ENCODE results near the gene PKP3.
"Not testable (repeated sequence)": the region's sequence is repeated elsewhere in the genome, so short reads cannot be mapped to it uniquely, and the experiment has no call there.

The PKP3 gene

GRCh38 chr11:387193-387793 lies 6.7 kb upstream of the PKP3 start:
- DNase-seq (ENCODE audit: low spot score), result no peak
- H3K27ac ChIP-seq, result no peak overlapping the region
- TF ChIP-seq CTCF (IDR thresholded peaks at IDR 0.05), result no peak
- H3K4me3 ChIP-seq, result no peak overlapping the region

- H3K4me3 ChIP-seq; DNase-seq (ENCODE audit: low spot score); H3K27ac ChIP-seq: not testable (repeated sequence)
Measured at GRCh38 chr11:389369-389768, 4.6 kb upstream of the PKP3 start.

GRCh38 chr11:390175-390574 lies 3.8 kb upstream of the PKP3 start:
- no peak for DNase-seq (ENCODE audit: low spot score)
- no peak for TF ChIP-seq CTCF (IDR thresholded peaks at IDR 0.05)
- Histone ChIP-seq H3K4me3 (no peak overlapping the region), H3K27ac (no peak overlapping the region)

- Histone ChIP-seq H3K4me3 (no peak overlapping the region), H3K27ac (no peak overlapping the region)
- DNase-seq (ENCODE audit: low spot score), result no peak
- no peak for TF ChIP-seq CTCF (IDR thresholded peaks at IDR 0.05)
Measured at GRCh38 chr11:391117-392017, 2.6 kb upstream of the PKP3 start.

- DNase-seq (ENCODE audit: low spot score), result no peak
- no peak for TF ChIP-seq CTCF (IDR thresholded peaks at IDR 0.05)
- H3K4me3 ChIP-seq, result no peak overlapping the region
Measured at GRCh38 chr11:392102-392777, 1.8 kb upstream of the PKP3 start.

GRCh38 chr11:393219-394033 lies 583 bp upstream of the PKP3 start:
- no peak overlapping the region for H3K4me3 ChIP-seq
- H3K27ac ChIP-seq, result no peak overlapping the region
- no peak for DNase-seq (ENCODE audit: low spot score)
- no peak for TF ChIP-seq CTCF (IDR thresholded peaks at IDR 0.05)

More at GRCh38 chr11:392102-392777, 1.8 kb upstream of the PKP3 start:
- H3K27ac ChIP-seq, result no peak overlapping the region
